ENCODE data around the gene FAM83C. TPM values are rescaled to one million over a fixed set of nuclear protein-coding genes. Genes with fewer than 3 reads are reported as not detected.
A peak's percentile ranks its signal among the peaks of the same experiment; 100 is the strongest.

FAM83C gene
- total RNA-seq, 1 donor from 2014 or later: not detected

DNA sequence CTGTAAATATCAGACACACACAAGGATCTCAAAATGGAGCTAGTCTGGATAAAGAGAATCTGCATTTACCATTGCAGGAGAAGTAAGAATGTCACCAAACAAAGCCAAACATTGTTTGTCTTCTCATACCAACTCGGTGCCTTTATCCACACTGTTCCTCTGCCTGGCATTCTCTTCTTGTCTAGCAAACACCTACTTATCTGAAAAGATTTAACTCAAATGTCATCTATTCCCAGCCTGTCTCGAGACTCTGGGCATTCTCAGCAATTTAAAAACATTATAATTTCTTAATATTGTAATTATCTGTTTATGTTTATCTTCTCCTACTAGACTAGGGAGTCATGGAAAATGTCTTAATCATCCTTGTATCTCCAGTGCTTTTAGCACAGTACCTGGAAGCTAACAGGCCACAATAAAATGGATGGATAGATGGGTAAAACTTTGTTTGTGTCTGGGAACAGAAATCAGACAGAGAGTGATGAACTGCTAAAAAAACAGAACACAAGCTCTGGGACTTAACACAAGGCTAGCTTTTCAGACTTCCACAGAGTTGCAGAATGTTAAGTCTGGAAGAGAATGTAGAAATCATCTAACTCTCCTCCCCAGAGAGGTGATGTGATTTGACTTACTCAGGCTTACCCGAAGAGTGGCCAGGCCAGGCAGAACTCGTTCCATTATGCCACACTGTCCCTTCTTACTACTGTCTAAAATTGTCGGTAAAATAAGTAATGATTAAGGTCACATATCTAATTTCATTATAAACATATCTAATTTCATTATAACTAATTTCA, 42.3 kb upstream of the FAM83C start:
- Mint-ChIP-seq H3K36me3 (peaks cover 5% of the 10 kb centered on the region), H3K27me3 (no peaks in the 10 kb centered on the region), H3K27ac (no peak overlapping the region), H3K4me3 (no peak overlapping the region), H3K4me1 (ENCODE audit: unreplicated experiment) (peaks cover 17% of the 10 kb centered on the region), H3K9me3 (no peaks in the 10 kb centered on the region)
- TF ChIP-seq, protein P1, sequence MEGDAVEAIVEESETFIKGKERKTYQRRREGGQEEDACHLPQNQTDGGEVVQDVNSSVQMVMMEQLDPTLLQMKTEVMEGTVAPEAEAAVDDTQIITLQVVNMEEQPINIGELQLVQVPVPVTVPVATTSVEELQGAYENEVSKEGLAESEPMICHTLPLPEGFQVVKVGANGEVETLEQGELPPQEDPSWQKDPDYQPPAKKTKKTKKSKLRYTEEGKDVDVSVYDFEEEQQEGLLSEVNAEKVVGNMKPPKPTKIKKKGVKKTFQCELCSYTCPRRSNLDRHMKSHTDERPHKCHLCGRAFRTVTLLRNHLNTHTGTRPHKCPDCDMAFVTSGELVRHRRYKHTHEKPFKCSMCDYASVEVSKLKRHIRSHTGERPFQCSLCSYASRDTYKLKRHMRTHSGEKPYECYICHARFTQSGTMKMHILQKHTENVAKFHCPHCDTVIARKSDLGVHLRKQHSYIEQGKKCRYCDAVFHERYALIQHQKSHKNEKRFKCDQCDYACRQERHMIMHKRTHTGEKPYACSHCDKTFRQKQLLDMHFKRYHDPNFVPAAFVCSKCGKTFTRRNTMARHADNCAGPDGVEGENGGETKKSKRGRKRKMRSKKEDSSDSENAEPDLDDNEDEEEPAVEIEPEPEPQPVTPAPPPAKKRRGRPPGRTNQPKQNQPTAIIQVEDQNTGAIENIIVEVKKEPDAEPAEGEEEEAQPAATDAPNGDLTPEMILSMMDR (conservative IDR thresholded peaks at IDR 0.05): no peak
- no peak for DNase-seq (ENCODE audit: extremely low spot score, unreplicated experiment)

DNA sequence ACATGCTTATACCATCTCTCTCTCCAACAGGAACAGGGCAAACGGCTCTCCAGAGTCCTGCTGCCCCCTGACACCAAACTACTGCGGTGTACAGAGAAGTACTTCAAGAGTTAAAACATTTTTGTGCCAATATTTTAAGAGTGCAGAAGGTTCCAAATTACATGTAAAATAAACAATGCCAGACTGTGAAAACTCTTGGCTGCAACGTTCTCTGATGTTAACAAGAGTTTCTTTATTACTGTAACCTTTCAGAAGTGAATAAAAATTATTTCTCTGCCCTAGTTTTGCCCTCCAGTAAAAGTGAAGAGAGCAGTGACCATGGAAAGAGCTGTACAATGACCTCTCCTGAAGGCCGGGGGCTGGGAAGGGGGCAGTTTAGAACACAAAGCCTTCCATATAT, 41.4 kb upstream of the FAM83C start:
- peaks cover 5% of the 10 kb centered on the region for H3K36me3 Mint-ChIP-seq
- no peak for DNase-seq (ENCODE audit: extremely low spot score, unreplicated experiment)
- peaks cover 14% of the 10 kb centered on the region for H3K4me1 Mint-ChIP-seq (ENCODE audit: unreplicated experiment)
- TF ChIP-seq, protein P1 (conservative IDR thresholded peaks at IDR 0.05): no peak
- no peak overlapping the region for H3K4me3 Mint-ChIP-seq
- no peaks in the 10 kb centered on the region for H3K27me3 Mint-ChIP-seq
- no peak overlapping the region for H3K27ac Mint-ChIP-seq
- no peaks in the 10 kb centered on the region for H3K9me3 Mint-ChIP-seq

DNA sequence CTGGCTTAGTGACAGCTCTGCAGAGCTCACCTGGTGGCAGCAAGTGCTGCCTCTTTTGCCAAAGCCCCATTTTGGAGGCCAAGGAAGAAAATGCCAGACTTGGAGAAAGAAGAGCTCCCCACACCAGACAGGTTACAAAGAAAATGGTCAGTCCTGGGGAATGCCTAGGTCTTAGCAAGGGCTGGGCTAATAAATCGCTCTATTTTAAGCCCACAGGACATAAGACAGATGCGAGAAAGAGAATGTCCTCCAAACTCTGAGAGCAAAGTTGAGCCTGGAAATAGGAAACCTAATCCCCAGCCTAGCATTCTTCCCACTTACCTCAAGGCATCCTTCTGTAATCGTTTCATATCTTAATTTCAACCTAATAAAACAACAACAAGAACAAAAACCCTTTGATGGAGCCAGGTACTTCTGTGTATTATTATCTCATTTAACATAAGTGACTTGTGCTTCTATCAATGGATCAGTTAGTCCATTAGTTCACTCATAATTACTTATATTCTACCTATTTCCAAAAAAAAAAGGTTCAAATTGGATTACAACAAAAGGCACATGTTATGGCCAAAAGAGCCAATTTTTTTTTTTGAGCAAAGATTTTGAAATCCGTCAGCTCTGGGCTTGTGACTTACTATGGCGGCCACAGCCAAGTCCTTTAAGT, 40.4 kb upstream of the FAM83C start:
- H3K9me3 Mint-ChIP-seq: no peaks in the 10 kb centered on the region
- no peak overlapping the region for H3K27ac Mint-ChIP-seq

DNA sequence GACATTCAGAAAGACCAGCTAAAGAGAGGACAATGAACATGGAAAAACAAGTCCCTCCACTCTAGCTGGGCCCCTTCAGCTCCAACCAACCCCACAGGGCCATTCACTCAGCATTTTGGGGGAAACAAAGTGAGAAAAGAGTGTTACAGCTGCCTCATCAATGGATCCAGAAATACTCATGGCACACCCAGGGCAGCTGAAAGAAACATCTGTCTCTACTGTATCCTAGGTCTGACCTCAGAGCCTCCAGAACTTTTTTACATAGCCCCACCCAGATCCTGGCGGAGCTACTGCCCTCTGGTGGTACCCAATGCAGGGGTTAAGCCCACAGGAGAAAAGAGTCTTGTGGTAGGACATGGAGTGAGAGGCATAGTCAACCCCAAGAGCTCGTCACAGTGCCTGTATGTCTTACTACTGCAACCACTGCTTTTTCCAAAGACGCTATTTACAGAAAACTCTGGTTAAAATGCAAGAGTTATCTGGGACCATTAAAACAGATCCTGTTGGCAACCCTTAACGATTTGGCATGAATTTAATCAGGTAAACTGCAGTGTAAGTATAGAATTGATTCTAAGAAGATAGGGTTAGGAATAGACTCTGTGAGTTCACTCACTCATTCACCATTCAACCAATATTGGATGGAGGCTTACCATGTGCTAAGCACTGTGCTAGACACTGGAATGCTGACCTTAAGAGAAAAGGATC, 37.4 kb upstream of the FAM83C start:
- TF ChIP-seq, protein P1 (conservative IDR thresholded peaks at IDR 0.05): peak; percentile 66
- Mint-ChIP-seq H3K4me3 (no peak overlapping the region), H3K9me3 (no peaks in the 10 kb centered on the region), H3K27me3 (no peaks in the 10 kb centered on the region), H3K27ac (no peak overlapping the region), H3K4me1 (ENCODE audit: unreplicated experiment) (peaks cover 36% of the 10 kb centered on the region), H3K36me3 (no peaks in the 10 kb centered on the region)
- no peak for DNase-seq (ENCODE audit: extremely low spot score, unreplicated experiment)

More for the DNA sequence above, 40.4 kb upstream of the FAM83C start:
- no peak overlapping the region for H3K4me3 Mint-ChIP-seq
- H3K4me1 Mint-ChIP-seq (ENCODE audit: unreplicated experiment): peaks cover 15% of the 10 kb centered on the region
- no peaks in the 10 kb centered on the region for H3K36me3 Mint-ChIP-seq
- DNase-seq (ENCODE audit: extremely low spot score, unreplicated experiment): no peak
- H3K27me3 Mint-ChIP-seq: no peaks in the 10 kb centered on the region
- TF ChIP-seq, protein P1 (conservative IDR thresholded peaks at IDR 0.05): no peak

DNA sequence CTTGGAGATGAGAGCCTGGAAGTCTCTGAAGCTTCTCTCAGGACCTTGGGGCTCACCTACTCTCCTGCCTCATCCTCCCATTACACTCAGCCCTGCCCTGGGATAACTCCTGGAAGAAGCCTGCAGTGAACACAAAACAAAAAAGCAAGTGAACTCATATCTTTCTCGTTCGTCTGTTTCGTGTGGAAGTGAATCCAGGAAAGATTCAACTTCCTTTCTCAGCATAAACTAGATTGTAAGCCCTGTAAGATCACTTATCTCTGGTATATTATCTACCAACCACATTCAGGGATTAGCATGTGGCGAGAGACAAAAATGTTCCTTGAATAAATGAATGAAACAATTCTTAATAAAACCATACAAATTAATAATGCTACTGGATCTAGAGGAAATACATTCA, 36.5 kb upstream of the FAM83C start:
- TF ChIP-seq, protein P1 (conservative IDR thresholded peaks at IDR 0.05): no peak
- DNase-seq (ENCODE audit: extremely low spot score, unreplicated experiment): no peak
- H3K4me1 Mint-ChIP-seq (ENCODE audit: unreplicated experiment): peaks cover 32% of the 10 kb centered on the region
- no peaks in the 10 kb centered on the region for H3K36me3 Mint-ChIP-seq
- H3K9me3 Mint-ChIP-seq: no peaks in the 10 kb centered on the region
- peak overlapping the region; percentile 29 for H3K27ac Mint-ChIP-seq
- H3K27me3 Mint-ChIP-seq: no peaks in the 10 kb centered on the region
- no peak overlapping the region for H3K4me3 Mint-ChIP-seq
